Stimulated activated CD4-positive, alpha-beta T cell treated with anti-CD3 and anti-CD28 coated beads, Interleukin-12 subunit alpha, Interleukin-12 subunit beta, amount 100 ng/mL, for 48 hours (primary cell): ENCODE data around the gene OCEL1.
A peak's percentile ranks its signal among the peaks of the same experiment; 100 is the strongest.
"Not testable (repeated sequence)": the region's sequence is repeated elsewhere in the genome, so short reads cannot be mapped to it uniquely, and the experiment has no call there.

Experiments
- DNase-seq, 3 donors: peaks; one replicate each; pipeline ENCODE4 v3.0.0-alpha.2; 2020; ENCODE audit warnings: low read depth in 2 of 3, low spot score in 1 of 3

The OCEL1 gene

DNA sequence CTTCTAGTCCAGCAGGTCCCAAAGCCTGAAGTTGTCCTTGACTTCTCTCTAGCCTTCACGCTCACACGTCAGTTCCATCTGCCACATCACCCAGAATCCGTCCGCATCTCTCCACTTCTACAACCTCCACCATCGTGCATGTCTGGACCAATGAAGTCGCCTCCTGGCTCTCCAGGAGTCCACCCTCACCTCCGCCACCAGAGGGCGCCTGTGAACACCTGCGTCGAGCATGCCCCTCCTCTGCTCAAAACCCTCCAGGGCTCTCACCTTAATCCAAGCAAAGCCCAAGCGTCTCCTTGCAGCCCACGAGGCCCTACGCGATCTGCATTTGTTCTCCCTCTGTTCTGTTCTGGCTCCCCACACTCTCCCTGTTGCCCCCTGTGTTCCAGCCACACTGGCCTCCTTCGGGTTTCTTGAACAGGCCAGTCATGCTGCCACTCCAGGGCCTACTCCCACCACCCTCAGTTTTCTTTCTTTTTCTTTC lies 34.9 kb downstream of the OCEL1 start:
- peak; percentile 86 to 87 (median 86) for DNase-seq

DNA sequence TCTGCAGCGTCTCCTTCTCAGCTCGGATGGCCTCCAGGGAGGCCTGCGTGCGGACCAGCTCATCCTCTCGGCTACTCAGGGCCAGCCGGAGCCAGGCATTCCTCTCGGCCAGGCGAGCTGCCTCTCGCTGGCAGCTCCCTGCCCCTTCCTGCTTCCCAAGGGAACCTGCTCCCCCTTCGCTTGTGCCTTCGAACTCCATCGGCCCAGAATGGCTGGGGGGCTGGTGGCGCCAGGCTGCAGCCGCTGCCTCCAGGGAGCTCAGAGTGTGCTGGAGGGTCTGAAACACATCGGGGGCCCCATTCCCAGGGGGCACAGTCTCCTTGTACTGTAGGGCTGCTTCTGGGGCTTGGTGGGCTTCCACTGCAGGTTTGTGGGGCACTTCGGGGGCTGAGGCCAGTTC lies 36.5 kb downstream of the OCEL1 start:
- no peak for DNase-seq

DNA sequence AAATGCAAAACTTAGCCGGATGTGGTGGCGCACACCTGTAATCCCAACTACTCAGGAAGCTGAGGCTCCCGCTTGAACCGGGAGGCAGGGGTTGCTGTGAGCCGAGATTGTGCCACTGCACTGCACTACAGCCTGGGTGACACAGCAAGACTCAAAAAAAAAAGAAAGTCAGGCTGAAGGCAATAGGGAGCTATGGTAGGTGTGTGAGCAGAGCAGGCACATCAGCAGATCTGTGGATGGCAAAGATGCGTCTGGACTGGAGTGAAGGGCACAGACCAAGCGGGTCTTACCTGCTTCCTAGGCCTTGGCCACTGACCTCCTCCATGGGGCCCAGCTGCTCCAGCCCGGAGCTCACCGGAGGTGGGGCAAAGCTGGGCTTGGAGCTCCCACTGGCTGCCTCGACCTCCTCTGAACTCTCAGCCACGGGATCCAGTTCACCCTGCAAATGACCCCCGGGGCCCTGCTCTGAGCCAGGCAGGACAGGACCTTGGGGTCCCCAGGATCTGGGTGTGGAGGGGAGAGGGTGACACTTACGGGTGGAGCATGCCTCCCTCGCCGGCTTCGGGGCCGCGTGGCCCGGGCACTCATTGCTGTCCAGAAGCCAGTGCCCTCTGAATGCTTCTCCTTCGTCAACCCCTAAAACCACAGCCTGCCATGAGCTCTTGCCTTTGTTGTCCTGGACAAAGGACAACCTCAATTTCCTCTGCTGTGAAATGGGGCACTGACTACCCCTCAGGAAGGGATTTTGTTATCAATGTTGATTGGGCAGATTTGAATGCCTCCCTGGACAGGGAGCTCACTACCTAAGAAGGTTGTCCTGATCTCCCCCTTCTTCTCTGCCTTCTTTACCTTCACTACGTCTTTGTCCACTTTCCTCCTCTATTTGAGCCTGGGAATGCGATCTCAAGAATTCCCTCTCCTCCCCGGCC lies 38.0 kb downstream of the OCEL1 start:
- no peak for DNase-seq

DNA sequence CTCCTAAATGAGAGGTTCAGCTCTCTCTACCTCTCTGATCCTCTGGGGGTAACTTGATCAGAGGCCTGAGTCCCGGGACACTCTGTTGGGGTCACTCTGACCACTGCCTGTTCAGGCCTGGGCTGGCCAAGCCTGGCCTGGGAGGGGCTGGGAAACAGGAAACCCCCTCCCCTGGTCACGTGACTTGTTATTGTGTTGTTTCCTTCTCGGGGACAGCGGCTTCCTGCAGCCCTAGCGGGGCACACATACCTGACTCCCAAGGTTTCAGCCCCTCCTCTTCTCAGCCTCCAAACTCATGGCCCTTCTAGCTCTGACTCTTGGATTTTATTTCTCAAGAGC lies 38.6 kb downstream of the OCEL1 start, which contains the start of gene USHBP1:
TSS of gene USHBP1 (minus strand) at position 105 of the 339 bp plus-strand sequence. CDS start 446 bp downstream, outside the sequence.
- DNase-seq = no peak

DNA sequence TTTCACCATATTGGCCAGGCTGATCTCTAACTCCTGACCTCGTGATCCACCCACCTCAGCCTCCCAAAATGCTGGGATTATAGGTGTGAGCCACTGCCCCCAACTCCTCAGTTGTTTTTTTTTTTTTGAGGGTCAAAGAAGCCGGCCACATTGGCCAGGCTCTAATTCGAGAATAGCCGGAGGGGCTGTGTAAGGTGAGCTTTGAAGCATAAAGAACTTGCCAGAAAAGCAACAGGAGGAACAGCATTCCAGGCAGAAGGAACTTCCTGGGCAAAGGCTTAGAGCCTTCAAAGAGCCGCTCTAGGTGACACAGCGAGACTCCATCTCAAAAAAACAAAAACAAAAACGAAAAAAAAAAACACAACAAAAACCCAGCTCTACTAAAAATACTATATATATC lies 40.0 kb downstream of the OCEL1 start:
- DNase-seq = no peak

DNA sequence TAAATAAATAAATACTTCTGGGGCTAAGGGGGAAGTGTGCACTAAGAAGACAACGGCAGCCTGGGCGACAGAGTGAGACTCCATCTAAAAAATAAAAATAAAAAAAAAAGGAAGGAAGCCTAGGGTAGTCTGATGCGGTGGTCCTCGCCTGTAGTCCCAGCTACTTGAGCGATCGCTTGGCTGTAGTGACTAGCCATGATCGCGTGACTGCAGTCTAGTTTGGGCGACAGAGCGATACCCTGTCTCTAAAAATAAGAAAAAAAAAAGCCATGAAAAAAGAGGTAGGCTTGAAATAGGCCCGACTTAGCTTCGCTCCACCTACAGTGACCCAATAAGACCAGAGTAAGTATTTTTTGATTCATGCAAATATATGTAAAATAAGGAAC lies 40.6 kb downstream of the OCEL1 start:
- DNase-seq = no peak

DNA sequence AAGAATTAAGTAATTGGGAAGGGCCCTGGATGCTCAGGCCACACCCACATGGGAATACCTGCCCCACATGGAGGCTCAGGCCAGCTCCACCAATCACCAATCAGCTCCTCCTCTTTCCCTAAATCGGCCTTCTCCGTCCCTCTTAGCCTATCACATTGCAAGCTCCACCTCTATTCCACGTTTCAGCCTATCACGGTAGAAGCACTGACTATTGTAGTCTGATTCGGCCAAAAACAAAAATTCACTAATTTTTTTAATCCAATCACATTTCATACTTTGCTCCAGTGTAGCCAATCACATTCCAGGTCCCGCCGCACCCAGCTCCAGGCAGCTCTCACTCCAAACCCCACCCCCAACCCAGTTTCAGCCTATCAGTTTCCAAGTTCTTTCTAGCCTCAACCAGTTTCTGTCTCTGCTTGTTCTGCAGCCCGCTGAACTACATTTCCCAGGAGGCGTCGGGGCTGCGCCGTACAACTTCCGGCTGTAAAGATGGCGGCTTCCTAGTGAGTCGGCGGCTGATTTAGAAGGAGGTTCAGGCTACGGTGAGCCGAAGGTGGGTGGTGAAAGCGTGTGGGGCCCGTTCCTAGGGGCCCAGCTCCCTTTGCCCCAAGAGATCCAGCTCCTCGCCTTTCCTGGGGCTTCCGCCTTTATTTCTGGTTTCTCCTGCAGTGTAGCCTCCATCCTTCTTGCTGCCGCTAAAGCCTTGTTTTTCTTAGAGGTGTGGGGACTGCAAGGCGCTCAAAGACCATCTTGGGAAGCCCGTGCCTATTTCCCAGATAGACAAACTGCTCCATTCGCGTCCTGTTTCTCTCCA lies 41.2 kb downstream of the OCEL1 start, which contains the start of gene BABAM1:
TSS of gene BABAM1 (plus strand) at position 469 of the 814 bp plus-strand sequence. CDS start 1,364 bp downstream, outside the sequence.
- peak; percentile 92 to 96 (median 95) for DNase-seq

DNA sequence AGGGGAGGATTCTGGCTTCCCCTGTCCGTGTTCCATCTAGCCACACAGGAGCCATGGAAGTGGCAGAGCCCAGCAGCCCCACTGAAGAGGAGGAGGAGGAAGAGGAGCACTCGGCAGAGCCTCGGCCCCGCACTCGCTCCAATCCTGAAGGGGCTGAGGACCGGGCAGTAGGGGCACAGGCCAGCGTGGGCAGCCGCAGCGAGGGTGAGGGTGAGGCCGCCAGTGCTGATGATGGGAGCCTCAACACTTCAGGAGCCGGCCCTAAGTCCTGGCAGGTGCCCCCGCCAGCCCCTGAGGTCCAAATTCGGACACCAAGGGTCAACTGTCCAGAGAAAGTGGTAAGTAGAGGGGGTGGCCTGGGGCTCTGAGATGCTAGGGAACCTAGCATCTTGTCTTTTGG lies 42.7 kb downstream of the OCEL1 start:
- no peak for DNase-seq

DNA sequence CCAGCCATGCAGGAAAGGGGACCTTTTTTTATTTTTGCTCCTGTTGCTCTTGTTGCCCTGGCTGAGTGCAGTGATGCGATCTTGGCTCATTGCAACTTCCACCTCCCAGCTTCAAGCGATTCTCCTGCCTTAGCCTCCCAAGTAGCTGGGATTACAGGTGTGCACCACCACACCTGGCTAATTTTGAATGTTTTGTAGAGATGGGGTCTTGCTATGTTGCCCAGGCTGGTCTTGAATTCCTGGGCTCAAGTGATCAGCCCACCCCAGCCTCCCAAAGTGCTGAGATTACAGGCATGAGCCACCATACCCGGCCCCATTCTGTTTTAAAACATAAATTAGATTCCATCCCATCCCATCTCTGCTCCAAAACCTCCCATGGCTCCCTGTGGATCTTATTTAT lies 48.9 kb downstream of the OCEL1 start:
- not testable (repeated sequence) for DNase-seq

DNA sequence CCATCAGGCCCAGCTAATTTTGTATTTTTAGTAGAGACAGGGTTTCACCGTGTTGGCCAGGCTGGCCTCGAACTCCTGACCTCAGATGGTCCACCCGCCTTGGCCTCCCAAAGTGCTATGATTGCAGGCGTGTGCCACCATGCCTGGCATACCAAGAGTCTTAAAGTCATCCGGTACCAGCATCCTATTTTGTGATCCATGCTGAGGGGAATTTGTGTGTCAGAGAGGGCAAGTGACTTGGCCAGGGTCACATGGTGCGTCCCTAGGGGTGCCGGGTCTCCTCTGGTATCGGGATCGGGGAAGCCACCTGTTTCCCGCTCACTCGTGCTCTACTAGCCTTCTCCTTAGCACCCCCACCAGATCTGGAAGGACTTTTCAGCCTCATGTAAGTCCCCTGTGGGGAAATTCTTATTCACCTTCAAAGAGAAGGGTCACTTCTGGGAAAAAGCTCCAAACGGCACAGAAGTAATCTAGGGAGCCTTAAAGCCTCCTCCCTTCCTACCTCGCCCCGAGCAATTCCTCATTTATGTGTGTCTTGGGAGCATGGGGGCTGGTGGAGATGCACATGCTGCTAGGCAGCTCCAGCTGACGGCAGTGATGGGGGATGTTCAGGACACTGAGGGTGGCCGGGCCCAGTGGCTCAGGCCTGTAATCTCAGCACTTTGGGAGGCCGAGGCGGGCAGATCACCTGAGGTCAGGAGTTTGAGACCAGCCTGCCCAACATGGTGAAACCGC lies 49.6 kb downstream of the OCEL1 start:
- no peak for DNase-seq
